WTC11 (cell line): Measurements from ENCODE around the gene CYP27B1.

Source experiments
- ATF3 ChIP-seq: sonication (generic); formaldehyde crosslinking; conservative IDR thresholded peaks from 2 replicates; pipeline ENCODE4 v1.8.1; 2022; ENCODE audit warnings: mild to moderate bottlenecking, missing genetic modification reagents
- FOXJ3 ChIP-seq: sonication (generic); formaldehyde crosslinking; IDR thresholded peaks from 2 replicates; pipeline ENCODE4 v1.9.0; 2021; ENCODE audit warnings: missing genetic modification reagents, mild to moderate bottlenecking, borderline replicate concordance
- NFYB ChIP-seq: sonication (generic); formaldehyde crosslinking; conservative IDR thresholded peaks from 2 replicates; pipeline ENCODE4 v1.8.0; 2022; ENCODE audit warnings: low read depth, missing genetic modification reagents
- SMAD3 ChIP-seq: sonication (generic); formaldehyde crosslinking; IDR thresholded peaks from 2 replicates; pipeline ENCODE4 v1.8.0; 2022; ENCODE audit warnings: missing genetic modification reagents, mild to moderate bottlenecking, borderline replicate concordance
- ZNF121 ChIP-seq: sonication (generic); formaldehyde crosslinking; IDR thresholded peaks from 2 replicates; pipeline ENCODE4 v1.8.0; 2023; ENCODE audit warnings: missing genetic modification reagents
- TF ChIP-seq, protein P1 (sequence below): sonication (generic); formaldehyde crosslinking; IDR thresholded peaks from 2 replicates; pipeline ENCODE4 v1.8.1; 2022; ENCODE audit warnings: mild to moderate bottlenecking, moderate library complexity, missing genetic modification reagents
- TF ChIP-seq, protein P2 (sequence below): fragments of 200-600 bp; IDR thresholded peaks from 2 replicates; pipeline ENCODE4 v1.8.0; 2022; ENCODE audit warnings: antibody characterized with exemption

DNA sequence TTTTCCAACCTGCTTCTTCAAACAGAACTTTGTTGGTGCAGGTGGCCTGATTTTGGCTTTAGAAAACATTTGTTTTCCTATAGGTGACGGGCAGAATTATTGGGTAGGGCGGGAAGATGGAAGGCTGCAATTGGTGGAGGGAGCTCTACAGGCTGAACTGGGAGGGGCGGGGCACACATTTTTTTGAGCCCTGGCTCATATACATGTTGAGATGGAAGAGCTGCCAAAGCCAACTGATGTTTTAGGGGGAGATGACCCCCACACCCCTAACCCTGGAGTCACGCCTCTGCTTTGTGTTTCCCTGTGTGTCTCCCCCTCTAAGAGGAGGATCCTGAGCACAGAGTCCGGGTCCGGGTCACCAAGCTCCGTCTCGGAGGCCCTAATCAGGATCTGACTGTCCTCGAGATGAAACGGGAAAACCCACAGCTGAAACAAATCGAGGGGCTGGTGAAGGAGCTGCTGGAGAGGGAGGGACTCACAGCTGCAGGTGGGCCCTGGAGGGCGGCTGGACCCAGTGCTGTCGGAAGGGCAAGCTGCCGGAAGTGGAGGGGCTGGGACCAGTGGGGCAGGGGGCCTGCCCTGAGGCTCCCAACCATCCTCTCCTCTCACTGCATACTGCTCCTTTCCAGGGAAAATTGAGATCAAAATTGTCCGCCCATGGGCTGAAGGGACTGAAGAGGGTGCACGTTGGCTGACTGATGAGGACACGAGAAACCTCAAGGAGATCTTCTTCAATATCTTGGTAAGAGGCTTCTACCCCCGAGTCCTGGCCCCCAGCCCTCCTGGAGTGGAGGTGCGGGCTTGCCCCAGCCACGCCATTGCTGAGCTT is 46.9 kb downstream of the CYP27B1 start:
- TF ChIP-seq, protein P1, sequence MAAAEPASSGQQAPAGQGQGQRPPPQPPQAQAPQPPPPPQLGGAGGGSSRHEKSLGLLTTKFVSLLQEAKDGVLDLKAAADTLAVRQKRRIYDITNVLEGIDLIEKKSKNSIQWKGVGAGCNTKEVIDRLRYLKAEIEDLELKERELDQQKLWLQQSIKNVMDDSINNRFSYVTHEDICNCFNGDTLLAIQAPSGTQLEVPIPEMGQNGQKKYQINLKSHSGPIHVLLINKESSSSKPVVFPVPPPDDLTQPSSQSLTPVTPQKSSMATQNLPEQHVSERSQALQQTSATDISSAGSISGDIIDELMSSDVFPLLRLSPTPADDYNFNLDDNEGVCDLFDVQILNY: no peak
- TF ChIP-seq, protein P2, sequence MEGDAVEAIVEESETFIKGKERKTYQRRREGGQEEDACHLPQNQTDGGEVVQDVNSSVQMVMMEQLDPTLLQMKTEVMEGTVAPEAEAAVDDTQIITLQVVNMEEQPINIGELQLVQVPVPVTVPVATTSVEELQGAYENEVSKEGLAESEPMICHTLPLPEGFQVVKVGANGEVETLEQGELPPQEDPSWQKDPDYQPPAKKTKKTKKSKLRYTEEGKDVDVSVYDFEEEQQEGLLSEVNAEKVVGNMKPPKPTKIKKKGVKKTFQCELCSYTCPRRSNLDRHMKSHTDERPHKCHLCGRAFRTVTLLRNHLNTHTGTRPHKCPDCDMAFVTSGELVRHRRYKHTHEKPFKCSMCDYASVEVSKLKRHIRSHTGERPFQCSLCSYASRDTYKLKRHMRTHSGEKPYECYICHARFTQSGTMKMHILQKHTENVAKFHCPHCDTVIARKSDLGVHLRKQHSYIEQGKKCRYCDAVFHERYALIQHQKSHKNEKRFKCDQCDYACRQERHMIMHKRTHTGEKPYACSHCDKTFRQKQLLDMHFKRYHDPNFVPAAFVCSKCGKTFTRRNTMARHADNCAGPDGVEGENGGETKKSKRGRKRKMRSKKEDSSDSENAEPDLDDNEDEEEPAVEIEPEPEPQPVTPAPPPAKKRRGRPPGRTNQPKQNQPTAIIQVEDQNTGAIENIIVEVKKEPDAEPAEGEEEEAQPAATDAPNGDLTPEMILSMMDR: no peak
- no peak for TF ChIP-seq NFYB
- no peak for TF ChIP-seq FOXJ3 (CRISPR knock-in tag)
- no peak for TF ChIP-seq ATF3 (CRISPR knock-in tag)
- no peak for TF ChIP-seq ZNF121
- no peak for TF ChIP-seq SMAD3 (CRISPR knock-in tag)
